ENCODE measurements around the gene FABP6. TPM values are rescaled to one million over a fixed set of nuclear protein-coding genes. Genes with fewer than 3 reads are reported as not detected.

FABP6 gene
- total and polyA plus RNA-seq, 12 donors = 0.13 to 5.9 (median 1.4) TPM

GRCh38 chr5:160198841-160199409, 30.4 kb upstream of the FABP6 start:
- no peak for TF ChIP-seq CTCF (IDR thresholded peaks at IDR 0.05)

GRCh38 chr5:160199410-160199911, 29.8 kb upstream of the FABP6 start:
- Histone ChIP-seq H3K4me3 (peak overlapping the region; percentile 14 to 59 (median 44)), H3K36me3 (no peaks in the 10 kb centered on the region), H3K27me3 (no peaks in the 10 kb centered on the region), H3K4me1 (peaks cover 0 to 28% (median 18%) of the 10 kb centered on the region in 9 donors), H3K9me3 (no peaks in the 10 kb centered on the region), H3K27ac (peak overlapping the region in 1 of 10 donors; percentile 20)
- peak; percentile 91 to 97 (median 95) for ATAC-seq
- intact Hi-C loops (cut with DNase I) = loop anchor here (1.0 to 5.0 kb wide), 9 partner anchors 143 to 198 kb away; no protein-coding TSS in a partner anchor
- 2 to 3% methylated on average over 24 to 30 of the region's 30 CpGs for WGBS, 2 donors
- peak; percentile 90 to 99 (median 96) for TF ChIP-seq CTCF (IDR thresholded peaks at IDR 0.05)
- DNase-seq = peak; percentile 44 to 83

More at GRCh38 chr5:160198841-160199409, 30.4 kb upstream of the FABP6 start:
- intact Hi-C loops (cut with DNase I) = loop anchor here (1.0 to 5.0 kb wide), 9 partner anchors 144 to 198 kb away; no protein-coding TSS in a partner anchor
- H3K9me3 ChIP-seq = no peaks in the 10 kb centered on the region
- H3K27ac ChIP-seq = no peak overlapping the region
- no peaks in the 10 kb centered on the region for H3K27me3 ChIP-seq
- WGBS, 2 donors = 40 to 41% methylated on average over 8 of the region's 8 CpGs
- no peaks in the 10 kb centered on the region for H3K36me3 ChIP-seq
- peak overlapping the region in 8 of 10 donors; percentile 31 to 59 (median 47) for H3K4me3 ChIP-seq
- ATAC-seq (peak in 1 of 8 donors; percentile 4), DNase-seq (no peak)
- H3K4me1 ChIP-seq = peaks cover 0 to 28% (median 18%) of the 10 kb centered on the region in 9 donors

GRCh38 chr5:160207061-160207460, 22.2 kb upstream of the FABP6 start:
- Histone ChIP-seq H3K4me3 (no peak overlapping the region), H3K27me3 (no peaks in the 10 kb centered on the region), H3K27ac (no peak overlapping the region), H3K4me1 (peaks cover 0 to 5% (median 0%) of the 10 kb centered on the region in 9 donors), H3K36me3 (no peaks in the 10 kb centered on the region), H3K9me3 (no peaks in the 10 kb centered on the region)
- ATAC-seq (no peak), DNase-seq (no peak)
- WGBS, 2 donors = 79 to 81% methylated on average over 2 of the region's 2 CpGs
- intact Hi-C loops (cut with DNase I) = loop anchor here in 1 of 10 donors (10.0 kb wide), 1 partner anchor 182 kb away; no protein-coding TSS in a partner anchor
- no peak for TF ChIP-seq CTCF (IDR thresholded peaks at IDR 0.05)

DNA sequence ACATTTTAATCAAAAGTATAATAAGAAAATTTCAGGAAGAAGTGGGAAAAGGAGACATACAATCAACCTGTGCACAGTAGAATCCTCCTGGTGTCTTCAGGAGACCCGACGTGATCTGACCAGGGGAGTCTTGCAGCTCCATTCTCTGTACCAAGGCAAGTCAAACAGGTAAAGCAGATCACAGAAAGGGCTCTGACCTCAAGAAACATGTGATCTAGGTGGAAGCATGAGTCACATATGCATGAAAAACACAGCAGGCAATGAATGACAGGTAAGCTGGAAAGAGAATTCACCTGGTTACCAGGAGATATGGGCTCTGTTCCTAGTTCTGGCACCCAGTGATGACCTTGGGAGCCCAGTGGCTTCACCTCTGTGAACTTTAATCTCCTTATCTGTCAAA, 19.4 kb upstream of the FABP6 start:
- H3K27ac ChIP-seq = no peak overlapping the region
- 92% methylated on average over 2 of the region's 2 CpGs for WGBS, 2 donors
- H3K4me3 ChIP-seq = no peak overlapping the region
- H3K9me3 ChIP-seq = no peaks in the 10 kb centered on the region
- no peaks in the 10 kb centered on the region for H3K36me3 ChIP-seq
- peaks cover 0 to 5% (median 0%) of the 10 kb centered on the region in 9 donors for H3K4me1 ChIP-seq
- TF ChIP-seq CTCF (IDR thresholded peaks at IDR 0.05) = no peak
- ATAC-seq (no peak), DNase-seq (no peak)
- no peaks in the 10 kb centered on the region for H3K27me3 ChIP-seq
- intact Hi-C loops (cut with DNase I) = loop anchor here in 1 of 10 donors (10.0 kb wide), 1 partner anchor 185 kb away; no protein-coding TSS in a partner anchor
